Heart left ventricle (tissue), 16 donors: ENCODE measurements around the gene ST6GALNAC5. TPM values are rescaled to one million over a fixed set of nuclear protein-coding genes. Genes with fewer than 3 reads are reported as not detected.

ENCODE experiments used
- ATAC-seq, 4 donors: fragments of 200-7000 bp; cut with Tn5 transposase; one replicate each; pipeline ENCODE4 v1.9.1; 2020 to 2022; ENCODE audit warnings: moderate library complexity in 4 of 4, mild to moderate bottlenecking in 3 of 4, moderate number of reproducible peaks in 1 of 4
- DNase-seq, 5 donors: peaks; one replicate each; pipeline ENCODE4 v3.0.0-alpha.2; 2020
- H3K27ac ChIP-seq, 12 donors: fragments of 200-600 bp; sonication (generic) in 4 of 12; one replicate each; pipeline versions ENCODE4 v1.5.0 to v1.8.0; 2016 to 2022; ENCODE audit warnings: mild to moderate bottlenecking in 2 of 12
- H3K27me3 ChIP-seq, 9 donors: fragments of 200-600 bp; sonication (generic) in 2 of 9; one replicate each; pipeline versions ENCODE4 v1.5.1 to v1.8.0; 2016 to 2022; ENCODE audit warnings: mild to moderate bottlenecking in 3 of 9
- H3K36me3 ChIP-seq, 9 donors: fragments of 200-600 bp; sonication (generic) in 2 of 9; one replicate each; pipeline versions ENCODE4 v1.5.0 to v1.8.0; 2018 to 2022; ENCODE audit warnings: mild to moderate bottlenecking in 2 of 9
- H3K4me1 ChIP-seq, 12 donors: fragments of 200-600 bp; sonication (generic) in 4 of 12; one replicate each; pipeline versions ENCODE4 v1.5.0 to v1.8.0; 2016 to 2022; ENCODE audit warnings: mild to moderate bottlenecking in 3 of 12
- H3K4me3 ChIP-seq, 12 donors: fragments of 200-600 bp; sonication (generic) in 4 of 12; one replicate each; pipeline versions ENCODE4 v1.5.0 to v1.8.0; 2017 to 2022; ENCODE audit warnings: mild to moderate bottlenecking in 9 of 12, moderate library complexity in 4 of 12
- H3K9me3 ChIP-seq, 12 donors: fragments of 200-600 bp; sonication (generic) in 4 of 12; one replicate each; pipeline versions ENCODE4 v1.5.0 to v1.8.0; 2016 to 2022; ENCODE audit warnings: mild to moderate bottlenecking in 1 of 12
- CTCF ChIP-seq, 12 donors: fragments of 200-600 bp; sonication (generic) in 4 of 12; IDR thresholded peaks; one replicate each; pipeline versions ENCODE4 v1.5.0 to v1.8.0; 2018 to 2022; ENCODE audit warnings: antibody characterized with exemption in 12 of 12, mild to moderate bottlenecking in 5 of 12
- POLR2A ChIP-seq, 2 donors: fragments of 450-650 bp; IDR thresholded peaks; one replicate each; pipeline ENCODE4 v1.6.1; 2017; ENCODE audit warnings: antibody characterized with exemption in 2 of 2, mild to moderate bottlenecking in 2 of 2, moderate library complexity in 2 of 2
- WGBS, 4 donors: extraction: QIAGEN DNeasy Blood & Tissue Kit in 2 of 4; methylation state at CpG; one replicate each; pipeline versions ENCODE4 v1.1.5 to v1.1.7; 2013 to 2018; 5-methylcytosine and 5-hydroxymethylcytosine counted together
- intact Hi-C, 10 donors: fragments of 100-400 bp; cut with DNase I; formaldehyde crosslinking; loops; one replicate each; pipeline versions ENCODE4 v1.11.1 to v1.14.2; 2022
- polyA plus RNA-seq, 2 donors: library from polyadenylated mRNA; stranded (reverse); fragments of 200-250 nt; gene quantifications; one replicate each; pipeline ENCODE4 v1.2.3, GENCODE V29; 2013
- total RNA-seq, 9 donors: library from RNA; depleted of rRNA in 2 of 9; stranded (reverse); fragments of >200 nt in 2 of 9; fragmentation: NEBNext Ultra II Directional in 3 of 9; extraction: Animal tissue kit (Norgen Biotek cat#: 25700) in 3 of 9; gene quantifications; one replicate each; pipeline versions ENCODE4 v1.1.0 to v1.2.4, GENCODE V29; 2016 to 2023
- donor health status: ischemic (EF 13 %, LVEDD 7.1; RV severe dilation, severe dysfunction).
- donor health status: healthy with polysubstance abuse.
- donor health status: DM: no; HTN: yes; CAD: no.
- donor health status: DM: no; HTN: no; CAD: no.
- donor health status: ischemic (EF 25% LVEDD 6.9; RV normal size, moderate dysfunction).
- donor health status: ischemic (EF 25% LVEDD 5.7; RV mildly dilated, moderate dysfunction).
- donor health status: healthy.
- donor health status: DM: yes; HTN: yes; CAD: no.
- donor health status: ischemic (EF 35%, LVEDD 5.7; RV mildly dilated, moderate dysfunction).
- donor health status: nonischemic (EF 11% LVEDD 7.7; RV severe dilation, severe dysfunction).
- donor health status: DM: yes; HTN: yes; CAD: no.
- donor health status: PGD.
- donor health status: ischemic (EF 29% LVEDD 5.4; RV normal size, mild dysfunction).
- donor health status: nonischemic (EF 23%, LVEDD 6.1; RV moderate dilation, normal function).

ST6GALNAC5 gene
- total and polyA plus RNA-seq, 11 donors: 0.14 to 0.83 (median 0.45) TPM; not detected in 2

DNA sequence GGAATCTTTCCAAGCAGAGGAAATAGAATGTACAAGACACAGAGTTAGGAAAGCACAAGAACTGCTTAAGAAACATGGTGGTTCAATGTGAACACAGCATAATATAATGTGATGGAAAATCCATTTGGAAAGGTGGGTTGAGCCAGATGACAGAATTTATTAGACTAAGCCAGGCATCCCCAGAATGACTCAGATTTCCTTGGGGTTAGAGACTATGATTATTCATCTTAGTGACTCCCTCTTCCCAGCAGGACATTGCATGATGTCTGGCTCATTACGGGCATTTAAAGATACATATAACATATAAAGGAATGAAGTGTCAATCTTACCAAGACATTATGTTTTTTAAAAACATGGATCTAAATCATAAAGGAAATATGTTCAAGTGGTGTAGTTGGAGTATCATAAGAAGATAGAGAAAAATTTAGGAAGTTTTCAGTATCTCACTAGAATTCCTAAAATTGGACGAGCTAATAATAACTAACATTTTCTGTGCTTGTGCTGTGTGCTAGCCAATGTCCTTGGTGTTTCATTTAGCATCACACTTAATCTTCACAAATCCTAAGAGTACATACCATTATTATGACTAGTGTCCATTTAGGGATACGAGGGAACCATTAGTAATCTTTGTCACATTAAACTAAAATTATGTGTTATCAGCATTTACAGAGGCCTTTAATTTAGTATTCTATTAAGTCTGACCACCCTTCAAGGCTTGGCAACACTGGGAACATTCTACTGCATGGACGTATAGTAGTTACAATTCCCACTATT is 41.0 kb upstream of the ST6GALNAC5 start:
- TF ChIP-seq POLR2A (IDR thresholded peaks at IDR 0.05) (no peak), CTCF (IDR thresholded peaks at IDR 0.05) (no peak)
- Histone ChIP-seq H3K27me3 (peaks cover 0 to 3% (median 0%) of the 10 kb centered on the region in 9 donors), H3K36me3 (no peaks in the 10 kb centered on the region), H3K4me1 (no peaks in the 10 kb centered on the region), H3K27ac (no peak overlapping the region), H3K9me3 (no peaks in the 10 kb centered on the region), H3K4me3 (no peak overlapping the region)
- DNase-seq: no peak
- WGBS, 4 donors: 76 to 84% (median 78%) methylated on average over 4 of the region's 4 CpGs
- intact Hi-C loops: no loop called here
- no peak for ATAC-seq

- no peak for ATAC-seq
- Histone ChIP-seq H3K27me3 (peaks cover 0 to 3% (median 0%) of the 10 kb centered on the region in 9 donors), H3K36me3 (no peaks in the 10 kb centered on the region), H3K4me3 (no peak overlapping the region), H3K9me3 (no peaks in the 10 kb centered on the region), H3K27ac (no peak overlapping the region), H3K4me1 (no peaks in the 10 kb centered on the region)
- intact Hi-C loops: no loop called here
- no peak for DNase-seq
- whole genome bisulfite sequencing, 4 donors: 60 to 73% (median 68%) methylated on average over 2 of the region's 2 CpGs
- TF ChIP-seq POLR2A (IDR thresholded peaks at IDR 0.05) (no peak), CTCF (IDR thresholded peaks at IDR 0.05) (no peak)
Measured at GRCh38 chr1:76827066-76827465, 40.2 kb upstream of the ST6GALNAC5 start.

GRCh38 chr1:76830373-76830772 is 36.9 kb upstream of the ST6GALNAC5 start:
- TF ChIP-seq POLR2A (IDR thresholded peaks at IDR 0.05): no peak
- TF ChIP-seq CTCF (IDR thresholded peaks at IDR 0.05): no peak
- no peak overlapping the region for H3K4me3 ChIP-seq
- WGBS, 4 donors: 20 to 25% (median 23%) methylated on average over 6 of the region's 6 CpGs
- DNase-seq (no peak), ATAC-seq (no peak)
- H3K36me3 ChIP-seq: no peaks in the 10 kb centered on the region
- H3K9me3 ChIP-seq: peaks cover 0 to 6% (median 0%) of the 10 kb centered on the region in 12 donors
- intact Hi-C loops: no loop called here
- H3K27ac ChIP-seq: no peak overlapping the region
- no peaks in the 10 kb centered on the region for H3K4me1 ChIP-seq
- H3K27me3 ChIP-seq: no peaks in the 10 kb centered on the region

DNA sequence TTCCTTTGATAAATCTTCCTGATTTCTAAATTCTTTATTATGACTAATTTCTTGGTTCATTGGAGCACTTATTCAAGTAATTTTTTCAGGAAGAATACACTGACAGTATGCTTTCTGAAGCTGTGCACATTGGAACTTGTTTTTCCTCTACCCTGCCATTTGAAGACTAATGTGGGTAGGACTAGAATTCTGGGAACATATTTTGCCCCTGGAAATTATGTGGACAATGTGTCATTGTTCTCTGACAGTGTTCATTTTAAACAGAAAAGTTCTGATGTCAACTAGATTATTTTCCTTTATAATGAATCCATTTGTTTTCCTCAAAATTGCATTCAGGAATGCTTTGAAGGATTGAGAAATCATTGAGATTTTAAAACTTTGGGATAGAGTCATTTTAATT is 34.8 kb upstream of the ST6GALNAC5 start:
- intact Hi-C loops: no loop called here
- H3K9me3 ChIP-seq: peaks cover 0 to 6% (median 0%) of the 10 kb centered on the region in 12 donors
- DNase-seq (no peak), ATAC-seq (no peak)
- TF ChIP-seq POLR2A (IDR thresholded peaks at IDR 0.05): no peak
- no peak for TF ChIP-seq CTCF (IDR thresholded peaks at IDR 0.05)
- H3K4me1 ChIP-seq: no peaks in the 10 kb centered on the region
- H3K27ac ChIP-seq: no peak overlapping the region
- H3K27me3 ChIP-seq: no peaks in the 10 kb centered on the region
- H3K36me3 ChIP-seq: no peaks in the 10 kb centered on the region
- H3K4me3 ChIP-seq: no peak overlapping the region
